Stimulated activated CD4-positive, alpha-beta T cell treated with anti-CD3 and anti-CD28 coated beads, Interleukin-1b, Interleukin-23, amount 100 ng/mL, for 24 hours (primary cell): ENCODE measurements around the gene NKD2.
"Not testable (repeated sequence)": the region's sequence is repeated elsewhere in the genome, so short reads cannot be mapped to it uniquely, and the experiment has no call there.

ENCODE experiments used
- DNase-seq, 4 experiments: peaks; one replicate each; pipeline ENCODE4 v3.0.0-alpha.2; 2020; ENCODE audit warnings: low read depth in 4 of 4, low spot score in 1 of 4

Gene NKD2

DNA sequence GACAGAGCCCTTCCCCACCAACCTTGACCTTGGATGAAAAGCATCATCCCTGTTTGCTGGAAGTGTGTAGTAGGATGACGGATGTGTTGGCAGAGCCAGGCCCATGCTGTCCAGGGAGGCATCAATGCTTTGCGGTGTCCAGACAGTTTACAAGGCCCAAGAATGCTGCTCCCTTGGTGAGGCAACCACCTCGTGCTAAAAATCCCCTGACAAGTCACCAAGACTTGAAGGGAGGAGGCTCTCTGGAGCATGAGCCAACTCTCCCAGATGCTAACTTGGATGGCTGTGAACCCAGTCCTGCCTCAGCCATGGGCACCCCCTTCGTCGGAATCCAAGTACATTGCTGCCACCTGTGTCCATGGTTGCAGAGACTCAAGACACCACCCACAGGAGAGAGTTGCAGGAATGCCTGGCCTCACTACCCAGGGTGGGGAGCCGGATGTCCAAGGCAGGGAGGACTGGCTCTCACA, 9.5 kb upstream of the NKD2 start:
- DNase-seq = no peak

DNA sequence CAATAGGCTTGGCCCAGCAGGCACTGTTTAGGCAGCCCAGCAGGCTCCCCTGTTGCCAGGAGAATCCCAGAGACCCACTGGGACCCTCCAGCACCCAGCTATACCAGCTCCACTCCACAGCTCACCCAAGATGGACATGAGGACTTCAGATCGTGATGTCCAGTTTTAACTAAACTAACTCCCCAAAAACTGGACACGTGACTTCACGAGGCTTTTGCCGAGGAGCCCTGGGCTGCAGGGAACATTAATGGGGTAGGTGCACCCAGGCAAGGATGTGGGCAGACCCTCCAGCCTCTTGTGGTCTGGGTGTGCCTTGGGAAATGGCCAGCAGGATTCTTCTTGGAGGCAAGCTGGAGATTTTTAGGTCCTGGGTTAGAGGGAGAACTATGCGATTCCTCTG, 8.9 kb upstream of the NKD2 start:
- DNase-seq = no peak

DNA sequence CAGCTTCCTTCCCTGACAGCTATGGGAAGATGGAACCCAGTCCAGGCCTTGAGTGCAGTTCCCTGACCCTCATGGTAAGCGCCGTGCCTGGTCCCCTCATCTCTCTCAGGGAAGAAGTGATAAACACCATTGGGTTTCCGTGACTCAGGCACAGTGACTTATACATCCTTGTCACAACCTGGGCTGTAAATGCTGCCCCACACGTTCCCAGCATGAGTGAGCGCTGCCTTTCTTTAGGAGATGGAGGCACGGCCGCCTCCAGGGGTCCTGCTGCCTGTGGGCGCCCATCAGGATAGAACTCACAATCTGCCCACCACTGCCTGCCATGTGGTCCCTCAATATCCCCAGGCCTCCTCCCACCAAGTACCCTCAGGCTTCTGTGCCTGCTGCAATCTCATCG, 8.3 kb upstream of the NKD2 start:
- no peak for DNase-seq

DNA sequence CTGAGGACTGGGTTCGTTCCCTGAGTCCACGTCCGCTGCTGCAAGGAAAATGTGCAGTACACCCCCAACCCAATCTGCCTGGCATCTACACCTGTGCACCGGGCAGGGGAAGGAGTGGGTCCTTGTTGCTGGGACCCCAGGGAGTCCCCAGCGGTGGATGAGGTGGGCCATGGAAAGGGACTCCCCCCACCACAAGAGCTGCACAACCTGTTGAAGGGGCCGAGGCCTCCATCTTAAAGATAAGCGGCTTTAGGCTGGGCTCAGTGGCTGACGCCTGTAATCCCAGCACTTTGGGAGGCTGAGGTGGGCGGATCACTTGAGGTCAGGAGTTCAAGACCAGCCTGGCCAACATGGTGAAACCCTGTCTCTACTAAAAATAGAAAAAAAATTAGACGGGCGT, 7.8 kb upstream of the NKD2 start:
- DNase-seq = not testable (repeated sequence)

DNA sequence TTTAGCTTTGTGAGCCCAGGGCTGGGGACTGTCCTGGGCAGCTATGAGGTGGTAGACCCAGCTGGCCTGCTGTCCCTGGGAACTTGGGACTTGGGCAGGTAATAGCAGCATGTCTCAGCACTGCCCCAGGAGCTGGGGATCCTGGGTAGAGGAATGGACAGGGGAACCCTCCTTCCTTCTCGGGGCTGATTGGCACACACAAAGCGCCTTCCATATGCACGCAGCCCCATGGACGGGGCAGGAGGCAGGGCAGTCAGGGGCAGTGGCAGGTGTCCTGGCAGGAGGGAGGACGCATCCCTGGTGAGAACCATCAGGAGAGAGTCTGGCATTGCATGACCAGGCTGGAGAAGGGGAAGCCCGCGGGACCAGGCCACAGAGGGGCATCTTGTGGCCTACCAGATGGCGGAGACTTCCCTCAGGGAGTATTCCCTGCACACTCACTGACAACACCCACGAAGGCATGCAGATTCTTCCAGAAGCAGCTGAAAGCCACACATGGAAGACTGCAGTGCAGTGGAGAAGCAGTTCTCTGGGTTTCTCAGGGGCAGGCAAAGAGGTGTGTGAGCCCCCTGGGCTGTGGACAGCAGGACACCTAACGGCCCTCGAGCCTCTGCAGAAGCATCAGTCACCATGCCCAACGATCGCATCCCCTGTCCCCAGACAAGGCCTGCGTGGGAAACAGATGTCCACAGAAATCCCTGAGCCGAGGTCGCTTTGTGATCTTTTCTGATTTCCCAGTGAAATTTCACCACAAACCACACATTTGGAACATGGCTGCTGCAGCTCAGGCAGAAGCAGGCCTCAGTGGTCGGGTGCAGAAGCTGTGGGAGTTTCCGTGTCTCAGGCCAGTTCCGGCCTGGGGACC, 7.0 kb upstream of the NKD2 start:
- DNase-seq = no peak

DNA sequence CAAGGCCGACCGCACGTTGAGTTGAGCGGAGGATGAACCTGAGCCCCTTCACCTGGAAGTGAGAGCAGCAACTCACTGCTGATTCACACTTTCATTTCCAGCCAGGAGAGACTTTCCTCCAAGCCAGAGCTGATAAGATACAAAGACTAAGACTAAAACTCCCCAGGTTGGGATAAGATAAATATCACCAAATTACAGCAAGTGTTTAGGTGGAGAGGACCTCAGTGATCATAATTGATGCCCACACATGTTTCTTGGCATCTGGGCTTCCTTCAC, 6.4 kb upstream of the NKD2 start:
- no peak for DNase-seq

DNA sequence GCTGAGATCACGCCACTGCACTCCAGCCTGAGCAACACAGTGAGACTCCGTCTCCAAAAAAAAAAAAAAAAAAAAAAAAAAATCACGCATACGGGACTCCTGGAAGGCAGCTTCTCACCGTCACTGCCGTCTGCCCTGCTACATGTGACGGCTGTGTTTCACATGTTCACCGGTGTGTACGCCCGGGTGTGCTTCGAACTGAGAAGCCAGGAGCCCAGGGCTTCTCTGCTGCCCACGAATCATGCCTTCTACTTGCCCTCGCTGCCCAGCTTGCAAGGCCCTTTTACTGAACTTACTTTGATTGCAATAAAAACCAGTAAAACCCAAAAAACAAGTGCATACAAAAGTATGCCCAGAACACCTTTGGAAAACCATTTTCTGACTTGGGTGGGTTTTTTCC, 5.8 kb upstream of the NKD2 start:
- DNase-seq = no peak

DNA sequence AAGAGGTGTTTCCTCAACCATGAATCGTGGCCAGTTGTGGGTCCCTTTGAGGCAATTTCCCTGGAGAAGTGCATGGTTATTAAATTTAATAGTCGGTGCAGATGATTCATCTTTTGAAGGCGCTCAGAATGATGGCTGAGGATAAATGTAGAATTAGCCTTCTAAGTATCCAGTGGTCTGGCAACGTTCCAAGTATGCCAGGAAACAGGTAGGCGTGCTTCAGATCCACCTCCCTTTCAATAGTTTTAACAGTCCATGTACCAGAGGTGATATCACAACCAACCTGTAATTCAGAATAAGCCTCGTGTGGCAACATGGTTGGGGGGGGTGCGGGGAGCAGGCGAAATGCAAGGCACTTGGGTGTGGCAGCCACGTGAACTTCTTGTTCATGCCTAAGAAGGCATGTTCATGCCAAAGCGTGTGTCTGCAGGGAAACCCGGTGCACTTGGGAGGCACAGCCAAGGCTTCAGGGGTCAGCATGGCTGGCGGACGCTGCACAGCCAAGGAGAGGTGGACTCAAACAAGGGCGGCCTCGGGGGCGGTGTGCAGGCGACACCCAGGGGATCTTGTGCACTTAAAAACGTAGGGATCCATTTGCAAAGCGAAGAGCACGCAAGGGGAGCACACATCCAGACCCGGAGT, 5.2 kb upstream of the NKD2 start:
- DNase-seq = no peak

DNA sequence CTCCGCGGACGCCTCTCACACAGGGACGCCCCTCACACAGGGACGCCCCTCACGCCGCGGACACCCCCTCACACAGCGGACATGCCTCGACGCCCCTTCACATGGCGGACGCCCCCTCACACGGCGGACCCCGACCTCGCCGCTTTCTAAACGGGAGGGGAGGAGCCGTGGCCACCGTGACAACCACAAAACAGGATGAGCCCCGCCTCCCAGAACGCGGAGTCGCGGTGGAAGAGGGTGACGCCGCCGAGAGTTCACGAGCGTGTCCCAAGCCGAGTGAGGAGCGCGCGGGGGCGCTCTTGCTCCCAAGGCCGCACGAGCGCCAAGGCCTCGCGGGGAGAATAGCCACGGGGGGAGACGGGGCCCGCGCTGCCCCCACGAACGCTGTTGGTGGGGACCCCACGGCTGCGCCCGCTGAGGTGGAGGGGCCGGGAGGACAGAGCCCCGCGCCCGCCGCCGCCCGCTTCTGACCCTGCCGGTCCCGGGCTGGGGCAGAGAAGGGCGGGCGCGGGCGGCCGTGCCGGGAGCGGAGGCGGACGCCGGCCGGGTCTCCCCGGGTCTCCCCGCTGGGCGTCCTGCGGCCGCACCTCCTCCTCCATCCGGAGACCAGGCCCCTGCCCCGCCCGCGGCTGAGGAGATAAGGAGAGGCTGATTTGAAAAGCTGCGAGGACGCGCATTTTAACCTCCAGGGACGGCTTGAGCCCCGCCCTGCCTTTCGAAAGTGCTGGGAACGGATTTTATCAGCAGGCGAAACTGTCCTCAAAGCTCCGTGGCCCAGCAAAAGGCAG, 3.9 kb upstream of the NKD2 start:
- DNase-seq = peak in 1 of 4 experiments; percentile 20

DNA sequence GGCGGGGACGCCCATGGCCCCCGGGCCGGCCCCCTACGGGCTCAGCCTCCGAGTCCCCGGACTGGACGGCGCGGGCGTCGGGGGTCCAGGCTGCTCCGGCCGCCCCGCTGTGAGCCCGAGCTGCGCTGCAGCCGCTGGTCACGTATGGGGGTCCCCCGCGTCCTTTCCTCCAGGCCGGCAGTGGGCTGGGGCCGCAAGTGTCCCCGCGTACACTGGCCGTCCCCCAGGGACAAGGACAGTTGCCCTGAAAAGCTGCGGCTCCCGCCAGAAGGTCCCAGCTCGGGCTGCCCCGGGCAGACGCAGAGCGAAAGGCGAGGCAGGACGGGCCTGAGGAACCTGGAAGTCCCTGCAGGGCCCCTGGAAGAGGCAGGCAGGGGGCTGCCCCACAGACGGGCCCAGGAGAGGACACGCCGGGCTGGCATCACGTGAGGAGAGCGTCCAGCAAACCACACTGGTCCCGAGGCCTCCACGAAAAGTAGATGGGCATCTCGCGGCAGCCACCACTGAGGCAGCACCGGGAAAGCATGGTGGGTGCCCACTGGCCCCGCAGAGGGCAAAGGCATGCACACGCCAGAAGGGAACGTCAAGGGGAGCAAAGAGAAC, 3.3 kb upstream of the NKD2 start:
- DNase-seq = no peak

DNA sequence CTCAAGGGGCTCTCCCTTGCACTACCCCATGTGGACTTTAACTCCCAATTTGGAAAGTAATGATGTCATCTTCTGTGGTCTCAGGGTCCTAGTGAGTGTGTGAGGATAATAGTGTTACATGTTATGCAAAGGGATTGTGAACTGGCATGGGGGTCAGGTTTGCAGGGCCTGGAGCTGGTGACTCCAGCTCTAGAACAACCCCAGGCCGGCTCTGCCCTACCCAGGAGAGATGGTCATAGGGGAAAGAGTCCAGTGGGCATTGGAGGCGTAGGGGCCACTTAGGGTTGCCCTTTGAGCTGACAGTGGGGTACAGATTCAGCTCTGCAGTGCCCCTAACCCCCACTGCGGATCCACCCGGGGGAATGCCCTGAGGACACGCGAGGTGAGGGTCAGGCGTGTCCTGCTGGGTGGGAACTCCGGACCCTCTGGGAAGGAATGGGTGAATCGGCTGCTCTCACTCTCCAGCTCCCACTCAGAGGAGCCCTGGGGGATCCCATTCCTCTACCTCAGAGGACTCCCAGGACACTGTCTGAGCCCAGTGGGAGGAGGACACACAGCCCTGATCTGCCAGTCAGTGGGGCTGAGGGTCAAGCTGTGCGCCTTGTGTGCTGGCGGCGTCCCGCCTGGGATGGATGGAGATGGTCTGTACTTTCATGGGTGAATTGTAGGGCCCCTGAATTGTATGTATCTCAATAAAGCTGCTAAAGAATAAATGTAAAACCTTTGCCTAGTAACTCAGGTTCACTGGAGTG, 2.5 kb upstream of the NKD2 start:
- DNase-seq = no peak

DNA sequence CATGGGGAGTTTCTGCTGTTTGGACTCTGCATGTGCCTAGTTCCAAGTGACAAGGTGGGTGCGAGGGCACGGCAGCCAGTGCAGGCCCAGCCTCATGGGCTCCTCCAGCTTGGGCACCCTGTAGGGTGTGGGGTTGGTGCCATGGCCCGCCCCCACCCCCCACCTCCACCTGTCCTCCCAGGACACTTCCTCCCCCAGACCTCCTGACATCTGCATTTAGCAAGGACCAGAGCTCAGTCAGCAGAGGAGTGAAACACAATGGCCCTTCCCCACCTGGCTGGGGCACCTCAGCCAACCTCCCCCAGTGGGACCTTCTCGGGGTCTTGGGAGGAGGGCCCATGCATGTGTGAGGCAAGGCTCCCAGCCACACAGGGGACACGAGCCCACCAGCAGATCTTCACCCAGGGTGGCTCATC, 1.9 kb upstream of the NKD2 start:
- no peak for DNase-seq

DNA sequence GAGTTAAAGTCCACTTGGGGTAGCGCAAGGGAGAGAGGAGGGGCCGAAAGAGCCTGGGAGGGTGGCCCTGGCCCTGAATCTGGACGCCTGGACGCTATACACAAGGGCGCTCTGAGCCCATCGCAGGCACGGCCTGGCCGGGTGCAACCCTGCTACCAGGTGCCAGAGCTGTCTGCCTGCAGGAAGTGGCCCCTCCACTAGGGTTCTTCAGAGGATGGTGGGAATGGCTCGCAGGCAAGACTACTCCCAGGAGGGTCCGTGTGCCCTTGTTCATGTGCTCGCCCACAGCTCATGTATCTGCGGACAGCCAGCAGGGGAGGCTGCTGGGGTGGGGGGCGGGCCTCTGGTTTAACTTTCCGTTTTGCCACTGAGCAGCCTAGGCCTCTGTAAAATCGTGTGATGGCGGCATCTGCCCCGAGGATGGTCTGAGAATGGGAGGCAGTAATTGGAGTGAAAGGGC, 1.4 kb upstream of the NKD2 start:
- DNase-seq = no peak

DNA sequence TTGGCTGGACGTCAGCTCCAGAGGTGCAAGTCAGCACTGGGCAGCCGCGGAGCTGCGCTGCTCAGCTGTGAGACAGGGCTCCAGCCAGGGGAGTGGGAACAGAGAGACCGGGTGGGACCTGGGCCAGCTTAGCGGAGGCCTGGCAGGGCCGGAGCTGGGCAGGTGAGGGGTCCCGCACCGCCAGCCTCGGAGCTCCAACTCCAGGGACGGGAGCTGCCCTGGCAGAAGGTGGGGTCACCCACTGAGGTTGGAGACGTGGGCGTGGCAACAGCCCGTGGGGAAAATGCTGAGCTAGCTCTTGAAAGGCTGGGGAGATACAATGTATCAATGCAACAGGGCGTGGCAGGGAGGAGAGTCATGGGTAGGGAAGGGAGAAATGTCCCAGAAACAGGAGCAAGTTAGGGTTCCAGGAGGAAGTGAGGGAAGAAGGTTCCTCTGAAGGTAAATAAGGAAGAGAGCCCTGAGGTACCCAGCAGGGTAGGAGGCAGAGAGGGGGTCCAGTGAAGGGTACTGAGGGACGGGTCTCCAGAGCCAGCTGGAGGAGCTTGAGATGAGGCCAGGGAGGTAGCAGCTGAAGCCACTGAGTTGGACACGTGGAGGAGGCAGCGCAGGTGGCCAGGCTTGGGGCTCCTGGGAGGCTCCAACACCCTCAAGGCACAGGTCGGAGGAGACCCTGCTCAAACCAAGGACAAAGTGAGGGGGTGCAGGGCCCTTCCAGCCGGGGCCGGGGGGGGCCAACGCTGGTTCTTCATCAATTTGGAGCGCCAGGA, 736 bp upstream of the NKD2 start:
- no peak for DNase-seq

DNA sequence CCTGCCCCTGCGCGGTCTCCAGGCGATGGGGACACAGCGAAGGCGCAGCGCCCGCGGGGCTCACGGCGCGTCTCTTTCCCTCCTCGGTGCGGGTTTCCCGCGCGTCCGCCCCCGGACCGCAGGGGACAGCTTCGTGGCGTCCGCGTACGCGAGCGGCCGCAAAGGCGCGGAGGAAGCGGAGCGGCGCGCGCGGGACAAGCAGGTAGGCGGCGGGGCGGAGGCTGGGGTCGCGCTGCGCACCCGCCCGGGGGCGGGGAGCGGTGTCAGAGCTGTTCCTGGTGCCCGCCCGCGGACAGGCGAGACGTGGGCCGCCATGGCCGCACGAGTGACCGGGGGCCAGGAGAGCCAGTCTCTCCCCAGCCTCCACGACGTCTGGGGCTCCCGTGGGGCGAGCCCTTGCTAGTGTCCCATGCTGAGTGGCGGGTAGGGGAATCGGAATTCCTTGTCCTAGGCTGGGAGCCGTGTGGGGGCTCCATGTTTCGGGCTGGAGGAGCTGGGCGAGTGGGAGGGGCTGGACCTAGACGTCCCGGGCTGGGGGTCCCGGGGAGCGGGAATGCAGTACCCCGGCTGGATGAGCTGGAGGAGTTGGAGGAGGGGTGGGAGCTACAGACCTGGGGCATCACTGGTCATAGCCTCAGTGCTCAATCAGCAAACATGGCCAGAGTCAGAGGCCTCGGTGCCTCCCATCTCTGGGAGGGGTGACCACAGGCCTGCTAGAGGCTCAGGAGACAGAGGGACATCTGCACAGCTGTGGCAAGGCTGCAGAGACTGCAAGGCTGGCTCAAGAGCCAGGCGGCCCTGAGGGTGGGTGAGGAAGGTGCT, 968 bp downstream of the NKD2 start:
- no peak for DNase-seq

DNA sequence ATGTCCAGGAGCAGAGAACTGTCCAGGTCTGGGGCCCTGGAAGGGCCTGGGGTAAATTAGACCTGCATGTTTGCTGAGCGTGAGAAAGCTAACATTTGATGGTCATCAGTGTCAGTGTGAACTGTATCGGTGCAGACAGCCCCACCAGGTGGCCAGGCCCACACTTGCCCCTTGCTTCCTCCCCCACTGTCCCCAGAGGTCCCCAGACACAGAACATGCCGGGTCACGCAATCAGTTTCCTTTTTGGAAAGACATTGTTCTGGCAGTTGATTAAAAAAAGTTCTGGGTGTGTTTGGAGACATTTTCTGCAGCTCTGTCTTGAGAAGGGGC, 1.5 kb downstream of the NKD2 start:
- DNase-seq = no peak

DNA sequence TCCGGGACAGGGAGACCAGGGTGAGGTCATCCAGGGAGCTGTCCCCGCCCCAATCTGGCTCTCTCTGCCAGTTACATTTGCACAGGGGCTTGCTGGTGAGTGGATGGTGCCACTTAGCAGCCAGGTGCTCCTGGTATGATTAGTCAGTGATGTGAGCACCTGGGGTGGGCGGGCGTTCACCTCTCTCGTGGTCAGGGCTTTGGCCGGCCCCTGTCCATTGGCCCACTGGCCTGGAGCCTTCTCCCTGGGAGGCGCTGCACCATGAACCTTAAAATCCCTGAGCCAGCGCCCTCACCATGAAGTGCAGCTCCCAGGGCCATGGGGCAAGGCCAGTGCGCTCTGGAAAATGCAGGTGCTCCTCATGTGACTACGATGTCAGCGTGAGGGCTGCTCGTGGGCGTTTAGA, 2.0 kb downstream of the NKD2 start:
- DNase-seq = no peak

DNA sequence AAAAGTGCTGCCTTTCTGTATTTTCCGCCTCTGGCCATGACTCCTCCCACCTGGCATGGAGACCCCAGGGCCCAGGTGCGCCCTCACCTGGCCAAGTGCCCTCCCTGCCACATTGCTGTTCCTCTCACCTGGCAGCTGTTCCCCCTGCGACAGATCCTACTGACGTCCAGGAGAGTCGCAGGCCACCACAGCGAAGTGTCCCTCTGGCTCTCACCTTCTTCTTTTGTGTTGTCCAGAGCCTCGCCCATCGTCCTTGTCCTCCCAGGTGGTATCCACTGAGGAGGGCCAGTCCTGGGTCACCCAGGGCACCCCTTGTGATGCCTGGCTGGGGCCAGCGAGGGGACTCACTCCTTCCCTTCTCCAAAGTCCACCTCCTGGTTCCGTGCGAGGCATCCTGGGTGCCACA, 2.6 kb downstream of the NKD2 start:
- DNase-seq = peak in 2 of 4 experiments; percentile 13 to 23

DNA sequence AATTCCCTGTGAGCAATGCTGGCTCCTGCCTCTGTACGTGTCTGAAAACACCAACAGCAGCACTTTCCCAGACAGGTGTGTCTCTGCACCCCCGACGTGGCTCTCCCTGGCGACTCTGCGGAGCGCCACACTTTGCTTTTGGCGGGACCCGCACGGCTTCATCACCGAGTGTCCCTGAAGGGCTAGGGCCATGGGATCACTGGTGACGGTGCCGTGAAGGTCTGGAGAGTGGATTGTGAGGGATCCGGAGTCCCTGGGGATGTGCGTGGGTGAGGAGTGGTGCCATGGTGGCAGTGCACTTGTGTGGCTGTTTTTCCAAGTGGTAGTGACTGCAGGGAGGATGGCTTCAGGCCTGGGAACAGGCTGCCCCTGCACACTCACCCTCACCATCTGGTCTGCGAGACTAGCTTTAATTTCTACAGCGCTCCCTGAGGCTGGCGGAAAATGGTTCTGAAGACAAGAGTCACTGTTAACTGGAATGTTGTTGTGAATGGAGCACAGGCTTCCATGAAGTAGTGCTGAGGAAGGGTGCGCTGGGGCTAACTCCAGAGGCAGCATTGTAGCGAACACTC, 3.2 kb downstream of the NKD2 start:
- DNase-seq = no peak
